AG04450 (cell line): ENCODE measurements around the gene SLC16A7. TPM values are rescaled to one million over a fixed set of nuclear protein-coding genes. Genes with fewer than 3 reads are reported as not detected.
"Not testable (repeated sequence)": the region's sequence is repeated elsewhere in the genome, so short reads cannot be mapped to it uniquely, and the experiment has no call there.

Source experiments
- CTCF ChIA-PET: fragments of 300-600, 350-600 bp; formaldehyde crosslinking; extraction: SDS; loops from one replicate; lab custom pipeline; 2022; ENCODE audit warnings: antibody characterized with exemption, inconsistent platforms; lab: Charles Lee
- POLR2A ChIA-PET: fragments of 350-600 bp; formaldehyde crosslinking; extraction: SDS; loops from one replicate; lab custom pipeline; 2021; ENCODE audit warnings: antibody characterized with exemption, inconsistent platforms; lab: Yijun Ruan, JAX
- DNase-seq: peaks from one replicate; pipeline ENCODE4 v3.0.0-alpha.2; 2011; ENCODE audit warnings: low read depth, low spot score
- H3K27ac ChIP-seq: one replicate; pipeline ENCODE4 v1.5.1; 2012; ENCODE audit warnings: low read depth, low read length, control low read depth
- H3K27me3 ChIP-seq: one replicate; pipeline ENCODE4 v1.6.0; 2012; ENCODE audit warnings: low read length; ENCODE audit not compliant: control insufficient read depth, insufficient read depth
- H3K4me3 ChIP-seq: 2 replicates; pipeline ENCODE4 v1.5.1; 2011; ENCODE audit warnings: mild to moderate bottlenecking, low read depth, low read length, control low read depth
- H3K9me3 ChIP-seq: 2 replicates; pipeline ENCODE4 v1.5.1; 2012; ENCODE audit warnings: low read length; ENCODE audit not compliant: control insufficient read depth, insufficient read depth
- CTCF ChIP-seq: IDR thresholded peaks from 2 replicates; pipeline ENCODE4 v1.5.1; 2011; ENCODE audit warnings: low read depth, low read length, control low read depth, inconsistent platforms
- polyA plus RNA-seq: library from polyadenylated mRNA; depleted of rRNA; stranded (reverse); fragments of >200 nt; gene quantifications from 2 replicates; pipeline ENCODE4 v1.2.3, GENCODE V29; 2011

SLC16A7 gene
- polyA plus RNA-seq, 1 experiment, result 9.3 TPM

- ChIA-PET CTCF (interaction anchor here (0.7 to 2.6 kb wide), 2 partner anchors 208 to 896 kb away, joined by 3 to 10 read pairs; no protein-coding TSS in a partner anchor), POLR2A (no interaction called here)
- no peaks in the 10 kb centered on the region for H3K9me3 ChIP-seq
- H3K27ac ChIP-seq, result no peak overlapping the region
- TF ChIP-seq CTCF, result no peak
- DNase-seq, result no peak
- H3K4me3 ChIP-seq, result no peak overlapping the region
- no peaks in the 10 kb centered on the region for H3K27me3 ChIP-seq
These were observed 4.3 kb downstream of the SLC16A7 start for GRCh38 chr12:59600171-59600570.

GRCh38 chr12:59603754-59604153 lies 7.9 kb downstream of the SLC16A7 start:
- no peak overlapping the region for H3K4me3 ChIP-seq
- POLR2A ChIA-PET, result no interaction called here
- H3K27me3 ChIP-seq, result no peaks in the 10 kb centered on the region
- no peaks in the 10 kb centered on the region for H3K9me3 ChIP-seq
- CTCF ChIA-PET, result interaction anchor here (1.5 kb wide), 1 partner anchor 204 kb away, joined by 3 read pairs; no protein-coding TSS in a partner anchor
- no peak overlapping the region for H3K27ac ChIP-seq
- TF ChIP-seq CTCF, result no peak
- DNase-seq, result no peak

- peaks cover 11% of the 10 kb centered on the region; the same call in 1 of the 2 replicates for H3K9me3 ChIP-seq
- H3K4me3 ChIP-seq, H3K27me3 ChIP-seq, H3K27ac ChIP-seq, CTCF ChIA-PET, DNase-seq, POLR2A ChIA-PET: not testable (repeated sequence)
These were observed 17.1 kb downstream of the SLC16A7 start for GRCh38 chr12:59612823-59613434.

- H3K4me3 ChIP-seq, result no peak overlapping the region
- H3K9me3 ChIP-seq, result peaks cover 11% of the 10 kb centered on the region; the same call in 1 of the 2 replicates
- no peak for TF ChIP-seq CTCF
- CTCF ChIA-PET, result no interaction called here
- no peak for DNase-seq
- no peaks in the 10 kb centered on the region for H3K27me3 ChIP-seq
- POLR2A ChIA-PET, result no interaction called here
- H3K27ac ChIP-seq, result no peak overlapping the region
These were observed 19.8 kb downstream of the SLC16A7 start for GRCh38 chr12:59615392-59616165.

- H3K4me3 ChIP-seq, result no peak overlapping the region
- CTCF ChIA-PET, result no interaction called here
- no peaks in the 10 kb centered on the region for H3K9me3 ChIP-seq
- POLR2A ChIA-PET, result no interaction called here
- no peak for TF ChIP-seq CTCF
- H3K27me3 ChIP-seq, result no peaks in the 10 kb centered on the region
- DNase-seq, result no peak
- no peak overlapping the region for H3K27ac ChIP-seq
These were observed 23.8 kb downstream of the SLC16A7 start for GRCh38 chr12:59619461-59620240.
